IMR-90 (cell line): Measurements from ENCODE around the gene PNP. TPM values are rescaled to one million over a fixed set of nuclear protein-coding genes. Genes with fewer than 3 reads are reported as not detected.

Source experiments
- ATAC-seq: fragments of 200-7000 bp; cut with Tn5 transposase; 2 replicates; pipeline ENCODE4 v1.9.1; 2020; ENCODE audit warnings: low read depth, mild to moderate bottlenecking, moderate library complexity
- BruUV-seq: library from RNA; stranded (reverse); fragments of 400-500 nt; replicated peaks from 2 replicates; lab custom pipeline; 2021; lab: Mats Ljungman, UMichigan
- CTCF ChIA-PET: fragments of 300-600 bp; formaldehyde crosslinking; extraction: SDS; loops from one replicate; lab custom pipeline; 2021; ENCODE audit warnings: antibody characterized with exemption; lab: Yijun Ruan, JAX
- POLR2A ChIA-PET: fragments of 300-600 bp; sonication (Branson Sonifier 250); formaldehyde crosslinking; loops from one replicate; lab custom pipeline; 2022; ENCODE audit warnings: antibody characterized with exemption; ENCODE audit not compliant: unreplicated experiment; lab: Charles Lee
- DNase-seq: peaks from one replicate; pipeline ENCODE4 v3.0.0; 2013
- H2AFZ ChIP-seq: replicated peaks from 2 replicates; pipeline ENCODE3; 2013; ENCODE audit warnings: low read length, mild to moderate bottlenecking; ENCODE audit not compliant: poor library complexity
- H2AK5ac ChIP-seq: 2 replicates; pipeline ENCODE4 v1.6.1; 2013; ENCODE audit warnings: low read depth, low read length, inconsistent platforms
- H2AK9ac ChIP-seq: replicated peaks from 2 replicates; pipeline ENCODE3; 2013; ENCODE audit warnings: mild to moderate bottlenecking, low read depth, low read length, moderate library complexity; ENCODE audit not compliant: poor library complexity
- H2BK120ac ChIP-seq: 2 replicates; pipeline ENCODE4 v1.6.1; 2013; ENCODE audit warnings: low read depth, low read length, inconsistent platforms
- H2BK15ac ChIP-seq: 3 replicates; pipeline ENCODE4 v1.6.1; 2013; ENCODE audit warnings: low read depth, low read length, inconsistent platforms
- H2BK20ac ChIP-seq: 2 replicates; pipeline ENCODE4 v1.6.1; 2013; ENCODE audit warnings: low read depth, mild to moderate bottlenecking, inconsistent platforms, low read length, moderate library complexity
- H2BK5ac ChIP-seq: 2 replicates; pipeline ENCODE4 v1.6.1; 2013; ENCODE audit warnings: mild to moderate bottlenecking, low read depth, low read length, inconsistent platforms; ENCODE audit not compliant: poor library complexity, severe bottlenecking
- H3K14ac ChIP-seq: replicated peaks from 2 replicates; pipeline ENCODE4 v1.6.1; 2013; ENCODE audit warnings: low read depth, low read length, inconsistent platforms
- H3K18ac ChIP-seq: 2 replicates; pipeline ENCODE4 v1.6.1; 2013; ENCODE audit warnings: low read depth, low read length, control low read depth
- H3K23ac ChIP-seq: 2 replicates; pipeline ENCODE4 v1.6.1; 2013; ENCODE audit warnings: low read depth, low read length, inconsistent platforms
- H3K27ac ChIP-seq: 2 replicates; pipeline ENCODE4 v1.5.1; 2013; ENCODE audit warnings: mild to moderate bottlenecking, control low read depth, low read length; ENCODE audit not compliant: insufficient read depth
- H3K27me3 ChIP-seq: 2 replicates; pipeline ENCODE4 v1.6.1; 2013; ENCODE audit warnings: low read length; ENCODE audit not compliant: control insufficient read depth, insufficient read depth
- H3K36me3 ChIP-seq: 2 replicates; pipeline ENCODE4 v1.6.1; 2013; ENCODE audit warnings: low read length, mixed read lengths; ENCODE audit not compliant: control insufficient read depth, insufficient read depth
- H3K4ac ChIP-seq: 2 replicates; pipeline ENCODE4 v1.6.1; 2013; ENCODE audit warnings: low read depth, low read length, inconsistent platforms
- H3K4me1 ChIP-seq: 2 replicates; pipeline ENCODE4 v1.6.1; 2013; ENCODE audit warnings: low read length, mixed read lengths; ENCODE audit not compliant: control insufficient read depth, insufficient read depth
- H3K4me2 ChIP-seq: 2 replicates; pipeline ENCODE4 v1.6.1; 2013; ENCODE audit warnings: low read depth, mild to moderate bottlenecking, control low read depth, low read length, moderate library complexity
- H3K4me3 ChIP-seq: 2 replicates; pipeline ENCODE4 v1.5.1; 2013; ENCODE audit warnings: low read depth, mild to moderate bottlenecking, control low read depth, low read length, moderate library complexity; ENCODE audit not compliant: insufficient read depth
- H3K56ac ChIP-seq: 2 replicates; pipeline ENCODE4 v1.6.1; 2013; ENCODE audit warnings: low read length, inconsistent platforms; ENCODE audit not compliant: insufficient read depth; ENCODE audit errors: extremely low read depth
- H3K79me1 ChIP-seq, 2 experiments: 2 replicates each; pipeline ENCODE4 v1.6.1; 2013; ENCODE audit warnings: low read length in 2 of 2, inconsistent platforms in 1 of 2, low read depth in 1 of 2
- H3K9ac ChIP-seq: 2 replicates; pipeline ENCODE4 v1.6.1; 2013; ENCODE audit warnings: low read depth, low read length, control low read depth
- H3K9me1 ChIP-seq: 2 replicates; pipeline ENCODE4 v1.6.1; 2013; ENCODE audit warnings: low read length, inconsistent platforms; ENCODE audit not compliant: insufficient read depth
- H3K9me3 ChIP-seq: 2 replicates; pipeline ENCODE4 v1.6.1; 2013; ENCODE audit warnings: low read length; ENCODE audit not compliant: control insufficient read depth, insufficient read depth
- H4K20me1 ChIP-seq: 2 replicates; pipeline ENCODE4 v1.6.1; 2013; ENCODE audit warnings: low read length, inconsistent platforms; ENCODE audit not compliant: insufficient read depth
- H4K5ac ChIP-seq: 2 replicates; pipeline ENCODE4 v1.6.1; 2013; ENCODE audit warnings: mild to moderate bottlenecking, low read depth, low read length, control low read depth
- H4K8ac ChIP-seq, 2 experiments: 2 replicates each; pipeline ENCODE4 v1.6.1; 2013; ENCODE audit warnings: low read depth in 2 of 2, low read length in 2 of 2, control low read depth in 1 of 2, inconsistent platforms in 1 of 2
- H4K91ac ChIP-seq: 2 replicates; pipeline ENCODE4 v1.6.1; 2013; ENCODE audit warnings: low read depth, low read length, inconsistent platforms; ENCODE audit not compliant: insufficient read depth
- BHLHE40 ChIP-seq: fragments of 150-350 bp; IDR thresholded peaks from 2 replicates; pipeline ENCODE4 v1.6.1; 2016; ENCODE audit warnings: mild to moderate bottlenecking, low read depth, low read length
- WGBS, 2 experiments: methylation state at CpG; one replicate each; pipeline versions ENCODE4 v1.1.5 to v1.1.7; 2013; ENCODE audit warnings: missing lambda C conversion rate in 2 of 2; ENCODE audit not compliant: insufficient read length in 1 of 2; ENCODE audit errors: extremely low coverage in 2 of 2; 5-methylcytosine and 5-hydroxymethylcytosine counted together
- dilution Hi-C: fragments of 300-500 bp; cut with HindIII; formaldehyde crosslinking; loops from one replicate; pipeline ENCODE4 v1.14.3; 2018; ENCODE audit warnings: low sequenced_read_pairs; ENCODE audit not compliant: unreplicated experiment
- in situ Hi-C: fragments of 300-500 bp; cut with MboI; formaldehyde crosslinking; loops from 3 replicates; pipeline ENCODE4 v1.14.3; 2019; ENCODE audit warnings: low sequenced_read_pairs, inconsistent platforms, mixed read lengths
- intact Hi-C: fragments of 100-400 bp; cut with micrococcal nuclease; formaldehyde crosslinking; loops from 2 replicates; pipeline ENCODE4 v1.10.0; 2022
- polyA plus RNA-seq, 3 experiments: library from polyadenylated mRNA; depleted of rRNA; stranded (reverse); fragments of >200 nt; gene quantifications; 2 replicates each; pipeline ENCODE4 v1.2.3, GENCODE V29; 2012; ENCODE audit warnings: low replicate concordance in 1 of 3
- total RNA-seq: library from RNA; depleted of rRNA; stranded (reverse); fragments of >200 nt; gene quantifications from 2 replicates; pipeline ENCODE4 v1.2.3, GENCODE V29; 2012

Gene PNP
- total and polyA plus RNA-seq, 2 of the 4 experiments (the other 2 are of a cell fraction) = 53.4 to 68.8 TPM

DNA sequence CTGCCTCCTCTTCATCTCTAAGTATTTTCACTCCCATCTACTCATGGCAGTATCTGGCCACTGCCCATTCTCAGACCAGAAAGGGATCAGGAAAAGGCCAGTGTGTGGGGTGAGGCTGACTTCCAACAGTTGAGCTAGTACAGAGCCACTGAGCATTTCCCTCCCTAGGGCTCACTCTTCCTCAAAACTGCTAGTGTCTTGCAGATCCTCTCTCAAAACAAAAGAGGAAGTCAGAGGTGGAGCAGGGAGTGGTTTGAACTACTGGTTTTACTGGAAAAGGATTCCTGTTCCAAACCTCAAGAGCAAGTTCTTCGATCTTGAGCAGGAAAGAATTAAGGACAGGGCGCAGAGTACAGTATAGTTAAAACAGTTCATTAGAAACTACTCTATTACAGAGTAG, 24.4 kb downstream of the PNP start:
- no peak overlapping the region for H3K9ac ChIP-seq
- H3K27ac ChIP-seq = no peak overlapping the region
- CTCF ChIA-PET = no interaction called here
- H3K4me2 ChIP-seq = no peak overlapping the region
- dilution Hi-C loops (no loop called here), intact Hi-C loops (no loop called here), in situ Hi-C loops (no loop called here)
- no peak overlapping the region for H4K5ac ChIP-seq
- H2AK5ac ChIP-seq = no peak overlapping the region
- H2AFZ ChIP-seq = no peak overlapping the region
- no peak overlapping the region for H4K91ac ChIP-seq
- no peak overlapping the region for H2BK5ac ChIP-seq
- no peak overlapping the region for H3K14ac ChIP-seq
- peak overlapping the region; percentile 14; the same call in 1 of the 2 replicates for H2BK120ac ChIP-seq
- H2BK15ac ChIP-seq = no peak overlapping the region
- WGBS, 2 experiments = no CpG with 5 or more reads among the region's 2 CpGs
- no peaks in the 10 kb centered on the region for H4K20me1 ChIP-seq
- H3K36me3 ChIP-seq = no peaks in the 10 kb centered on the region
- no peak overlapping the region for H3K18ac ChIP-seq
- no peak for TF ChIP-seq BHLHE40
- H3K79me1 ChIP-seq = no peaks in the 10 kb centered on the region
- H3K4me1 ChIP-seq = no peaks in the 10 kb centered on the region; the same call in 1 of the 2 replicates
- H3K9me3 ChIP-seq = no peaks in the 10 kb centered on the region
- no TSS peak for BruUV-seq
- no peak overlapping the region for H3K56ac ChIP-seq
- DNase-seq (no peak), ATAC-seq (no peak)
- no peak overlapping the region for H3K4me3 ChIP-seq
- H3K27me3 ChIP-seq = no peaks in the 10 kb centered on the region
- H3K23ac ChIP-seq = no peak overlapping the region
- no peaks in the 10 kb centered on the region for H3K9me1 ChIP-seq
- H4K8ac ChIP-seq = no peak overlapping the region
- no peak overlapping the region for H3K4ac ChIP-seq
- POLR2A ChIA-PET = no interaction called here
- H2AK9ac ChIP-seq = no peak overlapping the region
- H2BK20ac ChIP-seq = no peak overlapping the region
